Upper lobe of left lung (tissue), 4 donors: ENCODE data around the gene TIGD3.

ENCODE experiments used
- EP300 ChIP-seq, 4 donors: sonication (generic); formaldehyde crosslinking; IDR thresholded peaks; one replicate each; pipeline ENCODE4 v1.5.1; 2017; ENCODE audit warnings: antibody characterized with exemption in 4 of 4, control low read depth in 2 of 4
- POLR2A ChIP-seq, 4 donors: fragments of 450-650 bp; IDR thresholded peaks; one replicate each; pipeline ENCODE4 v1.5.1; 2016 to 2017; ENCODE audit warnings: antibody characterized with exemption in 4 of 4, mild to moderate bottlenecking in 2 of 4
- TF ChIP-seq, protein P1 (sequence below), 6 experiments: fragments of 450-650 bp in 4 of 6; fragments of 200-600 bp in 2 of 6; sonication (generic) in 2 of 6; IDR thresholded peaks; one replicate each; pipeline ENCODE4 v1.5.1; 2016 to 2019; ENCODE audit warnings: antibody characterized with exemption in 6 of 6

DNA sequence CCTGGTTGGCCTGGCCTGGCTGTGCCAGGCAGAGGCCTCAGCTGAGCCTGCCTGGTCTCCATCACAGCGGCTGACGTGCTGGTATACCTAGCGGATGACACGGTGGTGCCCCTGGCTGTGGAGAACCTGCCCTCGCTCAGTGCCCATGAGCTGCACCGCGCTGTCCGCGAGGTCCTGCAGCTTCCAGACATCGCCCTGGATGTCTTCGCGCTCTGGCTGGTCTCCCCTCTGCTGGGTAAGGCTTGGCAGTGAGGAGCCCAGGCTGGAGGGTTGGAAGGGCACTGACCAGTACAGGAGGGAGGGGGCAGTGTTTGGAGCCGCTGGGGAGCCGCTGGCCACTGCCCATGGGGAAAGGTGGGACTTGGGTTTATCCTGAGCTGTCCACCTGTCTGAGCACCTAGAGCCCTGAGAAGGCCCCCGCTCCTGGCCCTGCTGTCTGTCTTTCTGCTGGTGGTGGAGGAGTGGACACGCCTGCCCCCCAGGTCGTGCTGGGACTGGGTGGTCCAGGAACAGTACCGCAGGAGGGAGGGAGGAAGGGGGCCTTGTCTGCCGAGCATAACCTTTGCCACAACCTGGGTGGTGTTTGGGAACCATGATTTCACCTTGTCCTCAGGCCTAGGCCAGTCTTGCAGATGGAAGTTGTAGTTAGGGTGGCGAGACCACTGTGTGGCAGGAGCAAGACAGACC lies 34.9 kb downstream of the TIGD3 start:
- TF ChIP-seq, protein P1, sequence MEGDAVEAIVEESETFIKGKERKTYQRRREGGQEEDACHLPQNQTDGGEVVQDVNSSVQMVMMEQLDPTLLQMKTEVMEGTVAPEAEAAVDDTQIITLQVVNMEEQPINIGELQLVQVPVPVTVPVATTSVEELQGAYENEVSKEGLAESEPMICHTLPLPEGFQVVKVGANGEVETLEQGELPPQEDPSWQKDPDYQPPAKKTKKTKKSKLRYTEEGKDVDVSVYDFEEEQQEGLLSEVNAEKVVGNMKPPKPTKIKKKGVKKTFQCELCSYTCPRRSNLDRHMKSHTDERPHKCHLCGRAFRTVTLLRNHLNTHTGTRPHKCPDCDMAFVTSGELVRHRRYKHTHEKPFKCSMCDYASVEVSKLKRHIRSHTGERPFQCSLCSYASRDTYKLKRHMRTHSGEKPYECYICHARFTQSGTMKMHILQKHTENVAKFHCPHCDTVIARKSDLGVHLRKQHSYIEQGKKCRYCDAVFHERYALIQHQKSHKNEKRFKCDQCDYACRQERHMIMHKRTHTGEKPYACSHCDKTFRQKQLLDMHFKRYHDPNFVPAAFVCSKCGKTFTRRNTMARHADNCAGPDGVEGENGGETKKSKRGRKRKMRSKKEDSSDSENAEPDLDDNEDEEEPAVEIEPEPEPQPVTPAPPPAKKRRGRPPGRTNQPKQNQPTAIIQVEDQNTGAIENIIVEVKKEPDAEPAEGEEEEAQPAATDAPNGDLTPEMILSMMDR (IDR thresholded peaks at IDR 0.05): no peak
- TF ChIP-seq POLR2A (IDR thresholded peaks at IDR 0.05) (no peak), EP300 (IDR thresholded peaks at IDR 0.05) (no peak)
